Stimulated activated CD8-positive, alpha-beta memory T cell treated with anti-CD3 and anti-CD28 coated beads, Interleukin-4, amount 100 ng/mL, for 4 hours (primary cell): ENCODE measurements around the gene EPHB1.
"Not testable (repeated sequence)": the region's sequence is repeated elsewhere in the genome, so short reads cannot be mapped to it uniquely, and the experiment has no call there.

Source experiments
- DNase-seq, 2 donors: peaks; one replicate each; pipeline ENCODE4 v3.0.0-alpha.2; 2020; ENCODE audit warnings: low read depth in 2 of 2, low spot score in 1 of 2

The EPHB1 gene

GRCh38 chr3:135182364-135182998 lies 387.4 kb downstream of the EPHB1 start:
- DNase-seq = no peak

GRCh38 chr3:135190658-135191057 lies 395.6 kb downstream of the EPHB1 start:
- no peak for DNase-seq

DNA sequence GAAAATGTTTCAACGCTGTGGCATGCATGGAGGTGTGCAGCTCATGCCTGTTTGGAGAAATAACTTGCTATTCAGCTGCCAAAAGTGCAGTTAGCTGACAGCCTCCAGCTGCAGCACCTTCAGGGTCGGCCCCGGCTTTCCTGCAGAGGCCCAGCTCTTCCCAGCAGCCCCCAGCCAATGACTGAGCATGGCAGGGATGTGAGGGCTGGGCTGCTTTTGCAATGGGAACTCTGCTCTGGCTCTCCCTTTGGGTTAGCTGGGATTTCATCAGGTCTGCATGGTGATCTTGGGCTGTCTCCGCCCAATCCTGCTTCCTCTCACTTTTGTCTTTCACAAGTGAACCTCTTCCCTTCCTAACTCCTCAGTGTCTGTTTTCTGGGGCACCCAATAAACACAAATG lies 396.6 kb downstream of the EPHB1 start:
- DNase-seq = no peak

DNA sequence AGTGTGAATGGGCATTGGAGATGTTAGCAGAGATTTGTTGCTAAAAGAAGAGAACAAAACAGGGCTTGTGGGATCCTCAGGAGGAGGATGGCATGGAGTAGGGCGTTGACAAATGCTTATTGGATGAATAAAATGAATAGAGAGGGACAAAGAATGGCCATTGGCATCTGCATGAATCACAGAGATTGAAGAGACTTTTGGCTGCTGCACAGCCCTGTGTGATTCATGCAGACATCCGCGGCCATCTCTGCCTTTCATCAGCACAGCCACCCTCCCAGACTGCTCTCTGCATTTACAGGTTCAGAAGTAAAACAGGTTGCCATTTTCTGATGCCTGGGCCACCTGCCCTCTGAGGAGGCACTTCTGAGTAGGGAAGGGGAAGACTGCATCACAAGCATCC lies 397.9 kb downstream of the EPHB1 start:
- DNase-seq = no peak

DNA sequence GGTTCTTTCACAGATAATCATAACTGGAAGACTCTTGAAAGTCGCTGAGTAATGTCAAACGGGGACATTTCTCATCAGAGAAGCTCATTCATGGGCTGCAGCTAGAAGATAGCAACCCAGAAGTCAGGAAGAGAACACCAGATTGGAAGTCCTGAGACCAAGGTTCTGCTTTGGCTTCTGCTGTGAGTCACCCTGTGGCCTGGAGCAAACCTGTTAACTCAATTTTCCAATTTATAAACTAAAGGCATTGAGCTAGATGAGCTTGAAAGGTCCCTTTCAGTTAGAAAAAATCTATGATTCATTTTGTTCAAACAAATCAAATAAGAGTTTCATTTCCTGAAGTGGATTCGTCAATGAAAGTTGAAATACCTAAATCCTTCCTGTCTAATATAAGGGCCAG lies 402.2 kb downstream of the EPHB1 start:
- DNase-seq = no peak

DNA sequence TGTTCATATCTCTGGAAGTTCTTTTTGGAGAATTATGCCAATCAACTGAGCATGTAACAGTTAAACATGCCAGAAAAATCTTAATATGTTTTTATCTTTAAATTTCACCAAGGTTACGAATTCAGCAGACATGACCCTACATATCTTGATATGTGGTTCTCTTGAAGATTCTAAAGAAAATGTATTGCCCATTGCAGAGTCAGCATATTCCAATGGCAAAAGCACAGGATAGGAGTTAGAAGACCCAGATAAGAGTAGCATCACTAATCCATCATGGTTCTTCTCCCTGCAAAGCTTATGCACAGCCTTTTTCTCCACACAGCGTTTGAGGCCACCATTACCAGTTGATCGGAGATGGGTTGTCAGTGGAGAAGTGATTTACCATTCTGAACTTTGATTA lies 402.8 kb downstream of the EPHB1 start:
- DNase-seq = no peak

GRCh38 chr3:135199137-135199536 lies 404.1 kb downstream of the EPHB1 start:
- no peak for DNase-seq

- DNase-seq = no peak
Observed at GRCh38 chr3:135203026-135203425, 408.0 kb downstream of the EPHB1 start.

GRCh38 chr3:135213213-135213612 lies 418.2 kb downstream of the EPHB1 start:
- DNase-seq = no peak

GRCh38 chr3:135213822-135214221 lies 418.8 kb downstream of the EPHB1 start:
- DNase-seq = no peak

GRCh38 chr3:135214400-135214799 lies 419.3 kb downstream of the EPHB1 start:
- DNase-seq = no peak

- DNase-seq = no peak
Observed at GRCh38 chr3:135215516-135215915, 420.5 kb downstream of the EPHB1 start.

GRCh38 chr3:135216659-135217058 lies 421.6 kb downstream of the EPHB1 start:
- no peak for DNase-seq

DNA sequence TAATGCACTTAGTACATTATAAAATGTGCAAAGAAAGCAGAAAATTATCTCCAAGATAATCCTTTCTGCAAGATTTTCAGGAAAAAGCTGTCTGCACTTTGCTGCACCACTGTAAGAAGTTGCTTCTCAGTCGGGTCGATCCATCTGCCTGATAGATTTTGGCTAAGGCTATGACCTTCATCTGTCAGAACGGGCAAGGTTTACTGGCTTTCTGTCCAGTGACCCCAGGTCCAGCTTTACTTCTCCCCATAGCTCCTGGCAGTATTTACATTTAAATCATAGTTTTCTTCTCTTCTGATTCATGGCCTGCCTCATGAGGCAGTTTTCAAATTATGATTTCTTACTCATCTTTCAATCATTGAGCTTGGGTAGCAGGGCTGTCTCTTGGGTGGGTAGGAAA lies 422.7 kb downstream of the EPHB1 start:
- DNase-seq = no peak

DNA sequence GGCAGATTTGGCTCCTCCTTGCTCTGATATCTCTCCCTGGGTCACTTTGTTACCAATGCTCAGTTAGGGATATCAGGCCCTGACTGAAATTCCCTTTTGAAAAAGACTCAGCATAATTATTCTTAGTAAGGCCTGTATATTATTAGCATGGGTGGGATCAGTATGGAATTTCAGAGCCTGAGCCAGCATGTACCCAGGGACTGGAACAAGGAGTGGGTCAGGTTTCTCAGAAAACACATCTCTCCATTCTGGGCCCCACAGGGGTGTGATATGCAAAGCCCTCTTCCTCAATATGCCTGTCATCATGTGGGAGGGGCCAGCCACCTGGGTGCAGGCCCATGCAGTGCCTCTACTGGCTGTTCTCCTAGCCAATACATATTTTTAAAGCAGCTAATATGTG lies 423.2 kb downstream of the EPHB1 start:
- no peak for DNase-seq

- DNase-seq = no peak
Observed at GRCh38 chr3:135218782-135219181, 423.7 kb downstream of the EPHB1 start.

DNA sequence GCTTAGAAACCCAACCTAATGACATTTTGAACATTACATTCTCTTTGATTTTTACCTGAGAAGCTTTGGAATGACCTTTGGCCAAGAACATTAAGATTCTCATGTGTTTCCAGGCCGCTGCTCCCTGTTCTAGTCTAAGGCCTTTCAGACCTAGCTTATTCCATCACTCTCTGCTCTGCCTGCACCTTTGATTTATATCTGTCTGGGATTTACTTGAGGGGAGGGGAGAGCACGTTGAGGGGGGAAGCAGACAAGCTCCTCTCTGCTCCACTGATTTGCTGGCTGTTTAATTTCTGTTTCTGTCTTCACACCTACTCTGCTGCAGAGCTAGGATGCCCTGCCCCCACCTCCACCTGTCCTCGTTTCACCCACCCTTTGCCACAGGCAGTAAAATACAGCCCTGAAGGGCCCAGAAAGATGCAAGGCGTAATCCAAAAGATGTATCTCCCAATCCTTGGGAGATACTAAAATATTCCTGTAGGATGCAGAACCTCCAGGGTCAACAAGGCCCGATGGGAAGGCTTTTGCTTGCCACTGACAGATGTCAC lies 429.8 kb downstream of the EPHB1 start:
- DNase-seq = no peak

DNA sequence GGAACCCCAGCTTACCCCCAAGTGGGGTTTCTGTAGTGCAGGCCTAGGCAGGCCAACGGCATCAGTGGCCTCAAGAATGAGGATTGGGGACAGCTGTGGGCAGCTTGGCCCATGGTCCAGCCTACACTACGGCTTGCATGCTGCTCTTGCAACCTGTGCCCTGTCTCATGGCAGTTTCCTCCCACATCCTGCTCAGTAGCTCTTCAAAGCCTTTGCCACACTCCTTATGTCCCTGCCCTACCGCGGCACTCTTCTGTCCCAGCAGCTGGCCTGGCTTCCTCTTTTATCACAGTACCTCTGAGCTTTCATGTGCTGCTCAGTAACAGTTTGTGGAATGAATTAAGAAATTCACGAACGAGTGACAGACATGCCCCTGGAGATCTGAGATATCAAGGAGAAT lies 431.0 kb downstream of the EPHB1 start:
- no peak for DNase-seq

DNA sequence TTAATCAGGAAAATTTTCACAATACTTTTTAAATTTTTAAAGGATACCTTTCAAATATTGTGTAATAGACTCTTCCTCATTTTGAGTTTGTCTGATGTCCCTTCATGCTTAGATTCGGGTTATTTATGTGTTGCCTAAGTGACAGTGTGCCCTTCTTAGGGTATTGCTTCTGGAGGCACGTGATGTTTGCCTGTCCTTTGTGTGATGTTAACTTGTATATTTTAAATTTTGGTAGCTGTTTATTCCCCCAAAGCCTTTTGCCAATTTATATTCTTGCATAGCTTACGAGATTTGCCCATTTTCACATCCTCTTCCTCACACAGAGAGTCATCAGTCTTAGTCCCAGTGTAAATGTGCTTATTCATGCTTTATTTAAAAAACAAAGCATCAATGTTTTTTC lies 433.1 kb downstream of the EPHB1 start:
- no peak for DNase-seq

DNA sequence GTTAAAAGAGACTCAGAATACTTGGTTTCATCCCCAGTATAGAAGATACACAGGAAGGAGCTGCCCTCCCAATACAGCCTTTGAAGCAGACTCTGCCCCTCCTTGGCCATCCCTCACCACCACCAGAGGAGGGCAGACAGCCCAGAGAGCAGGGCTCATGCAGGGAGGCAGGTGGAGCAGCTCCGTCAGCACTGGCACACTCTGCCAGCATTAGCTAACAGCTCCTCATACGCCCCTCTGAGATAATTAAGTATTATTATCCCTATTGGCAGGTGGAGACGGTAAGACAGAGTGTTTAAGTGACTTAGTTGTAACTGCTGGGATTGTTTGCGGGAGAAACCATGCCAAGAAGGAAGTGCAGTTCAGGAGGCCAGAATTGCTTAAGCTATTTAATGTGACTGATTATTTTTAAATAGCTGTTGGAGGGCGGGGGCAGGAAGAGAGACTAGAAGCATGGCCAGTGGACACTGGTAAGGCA lies 434.0 kb downstream of the EPHB1 start:
- DNase-seq = no peak

- no peak for DNase-seq
Observed at GRCh38 chr3:135231737-135232136, 436.7 kb downstream of the EPHB1 start.

DNA sequence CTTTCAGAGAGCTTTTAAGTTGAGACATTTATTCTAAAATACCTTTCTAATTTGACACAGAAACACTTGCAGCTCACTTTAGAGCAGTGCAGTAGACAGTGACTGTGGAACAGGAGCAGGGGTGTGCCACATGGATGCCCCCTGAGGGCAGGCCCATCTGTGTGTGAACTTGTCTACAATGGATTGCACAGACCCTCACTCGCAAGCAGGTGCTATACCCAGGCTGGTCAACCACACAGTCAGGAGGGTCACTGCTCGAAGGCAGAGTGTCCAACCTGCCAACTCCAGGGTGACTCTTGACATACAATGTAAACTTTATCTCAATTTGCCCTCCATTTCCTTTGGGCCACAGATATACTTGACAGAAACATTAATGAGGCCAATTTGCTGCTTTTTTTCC lies 437.2 kb downstream of the EPHB1 start:
- no peak for DNase-seq

DNA sequence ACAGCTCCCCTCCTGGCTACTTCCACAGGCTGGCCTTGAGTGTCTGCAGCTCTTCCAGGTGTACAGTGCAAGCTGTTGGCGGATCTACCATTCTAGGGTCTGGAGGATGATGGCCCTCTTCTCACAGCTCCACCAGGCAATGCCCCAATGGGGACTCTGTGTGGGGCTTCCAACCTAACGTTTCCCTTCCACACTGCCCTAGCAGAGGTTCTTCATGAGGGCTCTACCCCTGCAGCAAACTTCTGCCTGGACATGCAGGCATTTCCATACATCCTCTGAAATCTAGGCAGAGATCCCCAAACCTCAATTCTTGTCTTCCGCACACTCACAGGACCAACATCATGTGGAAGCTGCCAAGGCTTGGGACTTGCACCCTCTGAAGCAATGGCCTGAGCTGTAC lies 438.4 kb downstream of the EPHB1 start:
- not testable (repeated sequence) for DNase-seq
